GM19239 (cell line): ENCODE results near the gene OXCT2.
"Not testable (repeated sequence)": the region's sequence is repeated elsewhere in the genome, so short reads cannot be mapped to it uniquely, and the experiment has no call there.

Experiments
- DNase-seq: peaks from one replicate; pipeline ENCODE4 v3.0.0; 2011; ENCODE audit warnings: low spot score; ENCODE audit not compliant: insufficient read length
- FAIRE-seq: peaks from 2 replicates; lab custom pipeline; 2011; peaks lifted over from hg19 to GRCh38; lab: Jason Lieb, UNC

The OXCT2 gene

DNA sequence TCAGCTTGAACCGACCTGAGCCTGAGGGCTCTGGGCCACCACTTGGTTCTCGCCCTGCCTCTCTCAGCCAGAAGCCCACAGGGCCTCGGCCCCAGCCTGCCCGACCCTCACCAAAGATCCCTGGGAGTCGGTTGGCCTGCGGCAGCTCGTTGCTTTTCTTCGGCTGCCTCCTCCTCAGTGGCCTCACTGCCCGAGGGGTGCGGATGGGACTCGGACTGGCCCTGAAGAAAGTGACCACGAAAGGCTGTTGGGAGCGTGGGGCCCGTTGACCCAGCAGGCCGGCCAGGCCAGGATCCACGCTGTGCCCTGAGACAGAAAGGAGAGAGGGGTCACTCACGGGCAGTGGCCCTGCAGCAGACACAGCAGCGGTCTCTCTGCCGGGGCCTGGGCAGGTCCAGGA is 6.6 kb downstream of the OXCT2 start:
- FAIRE-seq, result not testable (repeated sequence)

DNA sequence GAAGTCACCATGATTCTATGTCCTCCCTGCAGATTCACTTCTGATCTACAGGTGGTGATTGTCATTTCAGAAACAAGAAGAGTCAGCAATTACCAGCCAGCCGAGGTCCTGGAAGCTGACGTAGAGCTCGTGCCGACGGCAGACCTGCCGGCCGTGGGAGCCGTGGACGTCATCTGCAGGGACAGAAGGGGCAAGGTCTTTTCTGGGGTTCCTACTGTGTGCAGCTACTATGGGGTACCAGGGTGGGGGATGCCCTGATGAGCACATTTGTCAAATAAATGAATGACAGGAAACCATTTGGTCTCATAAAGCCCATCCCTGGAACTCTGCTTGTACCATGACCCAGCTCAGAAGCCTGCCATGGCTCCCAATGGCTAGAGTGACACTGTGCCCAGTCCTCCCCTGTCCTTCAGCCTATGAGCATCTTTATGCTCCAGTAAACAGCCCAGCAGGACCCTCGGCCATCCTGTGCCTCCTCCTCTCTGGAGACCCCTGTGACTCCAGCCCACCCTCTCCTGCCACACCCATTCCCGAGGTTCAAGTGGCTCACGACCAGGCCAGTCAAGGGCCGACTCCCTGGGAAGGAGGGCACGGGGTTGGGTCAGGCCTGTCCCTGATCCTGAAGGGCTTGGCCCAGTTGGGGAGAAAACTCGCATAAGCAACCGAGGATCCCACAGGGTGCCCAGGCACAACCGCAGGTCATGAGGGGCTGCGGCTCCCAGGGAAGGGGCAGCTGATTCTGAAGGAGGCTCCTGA is 7.4 kb downstream of the OXCT2 start:
- DNase-seq, FAIRE-seq: not testable (repeated sequence)

More for the DNA sequence above, 6.6 kb downstream of the OXCT2 start:
- not testable (repeated sequence) for DNase-seq

DNA sequence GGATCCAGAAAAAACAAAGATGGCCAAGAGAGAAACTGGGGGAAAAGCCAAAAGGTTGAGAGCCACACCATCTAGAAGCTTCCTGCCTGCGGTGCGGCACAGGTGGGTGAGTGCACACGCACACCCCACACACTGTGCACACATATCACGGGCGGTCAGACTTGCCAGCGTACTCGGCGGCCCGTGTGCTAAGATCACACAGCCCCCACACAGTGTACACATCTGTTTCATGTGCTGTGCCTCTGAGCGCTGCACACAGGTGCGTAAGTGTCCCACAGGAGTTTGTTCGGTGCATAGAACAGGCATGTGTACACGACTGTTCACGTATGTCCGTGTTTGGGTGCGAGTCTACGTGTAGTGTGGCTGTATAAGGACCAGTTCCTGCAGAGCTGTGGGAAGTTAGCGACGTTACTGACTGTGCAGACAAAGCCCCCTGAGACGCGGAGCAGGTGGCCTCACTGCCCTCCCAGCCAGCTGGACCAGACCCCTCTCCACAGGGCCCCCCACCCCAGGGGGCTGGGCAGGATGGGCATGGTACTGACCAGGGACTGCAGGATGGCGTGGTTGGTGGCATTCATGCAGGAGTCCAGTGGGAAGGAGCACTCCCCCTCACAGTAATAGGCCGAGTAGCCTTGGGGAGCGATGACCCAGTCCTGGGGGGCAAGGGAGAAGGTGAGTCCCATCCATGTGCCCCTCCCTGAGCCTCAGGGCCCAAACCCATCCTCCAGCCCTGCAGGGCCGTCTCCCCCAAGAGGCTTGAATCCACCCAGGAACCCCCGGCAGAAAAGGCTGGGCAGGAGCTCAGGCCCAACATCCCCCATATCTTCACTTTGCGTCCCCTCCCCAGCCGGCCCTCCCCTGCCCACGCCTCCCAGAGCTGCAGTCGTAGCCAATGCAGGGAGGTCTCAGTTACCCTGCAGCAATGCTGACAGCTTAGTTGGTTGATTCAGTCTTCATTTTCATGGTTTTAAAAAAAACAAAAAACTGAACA is 8.3 kb downstream of the OXCT2 start:
- FAIRE-seq (no peak), DNase-seq (no peak)

- no peak for FAIRE-seq
- no peak for DNase-seq
These were observed 9.4 kb downstream of the OXCT2 start for GRCh38 chr1:39761557-39762260.

DNA sequence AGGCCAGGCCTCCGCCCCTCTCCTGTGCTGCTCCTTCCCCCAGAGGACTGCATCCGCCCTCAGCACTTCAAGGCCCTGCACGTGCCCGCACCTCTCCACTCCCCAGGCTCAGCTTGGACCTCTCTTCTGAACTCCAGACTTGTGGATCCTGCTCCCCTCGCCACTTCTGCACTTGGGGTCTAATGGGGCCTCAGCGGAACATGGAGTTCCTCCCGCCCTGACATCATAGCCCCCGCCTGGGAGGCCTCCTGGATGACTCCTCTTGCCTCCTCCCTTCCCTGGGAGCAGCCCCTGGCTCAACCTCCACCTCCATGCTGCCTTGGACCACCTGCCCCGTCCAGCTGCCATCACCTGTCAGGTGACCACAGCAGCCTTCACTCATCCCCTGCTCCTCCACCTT is 10.1 kb downstream of the OXCT2 start:
- DNase-seq (no peak), FAIRE-seq (no peak)

GRCh38 chr1:39760074-39761008 is 10.8 kb downstream of the OXCT2 start:
- DNase-seq, result no peak
- FAIRE-seq, result no peak

GRCh38 chr1:39759436-39759726 is 11.8 kb downstream of the OXCT2 start:
- DNase-seq, result no peak
- no peak for FAIRE-seq

DNA sequence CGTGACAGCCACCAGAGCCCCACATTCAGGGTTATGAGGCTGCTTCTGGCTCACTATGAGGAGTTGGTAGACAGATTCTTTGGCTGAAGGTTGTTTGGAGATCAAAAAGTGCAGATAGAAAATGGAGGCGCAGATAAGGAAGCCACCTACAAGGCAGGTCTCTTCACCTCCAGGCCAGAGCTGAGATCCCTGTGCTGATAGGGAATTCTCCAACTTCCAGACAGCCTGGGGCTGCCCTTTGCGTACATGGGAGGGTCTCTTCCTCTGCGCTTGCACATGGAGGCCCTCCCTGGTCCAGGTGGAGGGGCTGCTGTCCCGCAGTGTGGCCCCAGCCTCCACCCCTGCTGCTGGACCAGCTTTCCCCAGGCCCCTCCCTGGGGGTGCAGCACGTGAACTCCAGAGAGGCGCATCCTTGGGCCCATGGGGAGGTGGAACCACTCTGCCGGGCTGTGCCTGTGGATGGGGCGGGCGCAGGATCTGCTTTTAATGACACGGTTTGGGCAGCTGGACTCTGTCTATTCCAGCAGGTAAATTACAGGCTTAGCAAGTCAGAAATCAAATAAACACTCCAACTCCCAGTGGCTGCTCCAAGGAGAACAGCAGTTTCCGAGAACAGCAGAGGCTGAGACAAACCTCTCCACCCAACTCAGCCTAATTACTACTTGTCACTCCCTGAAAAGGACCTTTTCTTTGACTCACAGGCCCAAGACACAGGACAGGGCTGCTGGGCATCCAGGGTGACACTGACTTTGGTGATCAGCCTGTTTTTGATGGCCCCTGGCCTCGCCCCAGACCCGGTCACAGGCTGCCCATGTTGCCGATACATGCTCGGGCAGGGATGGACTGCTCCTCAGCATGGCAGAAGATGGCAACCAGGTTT is 12.4 kb downstream of the OXCT2 start:
- FAIRE-seq (no peak), DNase-seq (no peak)

DNA sequence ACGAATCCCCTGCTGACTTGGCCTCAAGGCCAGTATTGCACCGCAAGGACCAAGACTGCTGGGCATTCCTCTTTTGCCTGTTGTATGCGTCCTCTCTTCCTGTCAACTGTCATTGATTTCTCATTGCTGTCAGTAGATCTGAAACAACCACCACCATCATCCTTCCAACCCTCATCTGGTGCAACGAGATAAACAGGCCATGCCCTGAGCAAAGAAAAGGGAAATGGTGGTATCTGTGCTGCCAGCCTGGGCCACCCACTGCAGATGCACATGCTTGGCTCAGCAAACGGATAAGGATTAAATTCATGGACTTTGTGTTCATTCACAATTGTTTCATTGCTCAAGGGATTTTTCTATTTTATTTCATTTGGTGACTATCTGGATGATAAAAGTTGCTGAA is 13.6 kb downstream of the OXCT2 start:
- FAIRE-seq, result no peak
- DNase-seq, result no peak

- FAIRE-seq, result no peak
- no peak for DNase-seq
These were observed 15.0 kb downstream of the OXCT2 start for GRCh38 chr1:39755965-39756659.

- FAIRE-seq, result no peak
- DNase-seq, result no peak
These were observed 16.1 kb downstream of the OXCT2 start for GRCh38 chr1:39754906-39755504.

DNA sequence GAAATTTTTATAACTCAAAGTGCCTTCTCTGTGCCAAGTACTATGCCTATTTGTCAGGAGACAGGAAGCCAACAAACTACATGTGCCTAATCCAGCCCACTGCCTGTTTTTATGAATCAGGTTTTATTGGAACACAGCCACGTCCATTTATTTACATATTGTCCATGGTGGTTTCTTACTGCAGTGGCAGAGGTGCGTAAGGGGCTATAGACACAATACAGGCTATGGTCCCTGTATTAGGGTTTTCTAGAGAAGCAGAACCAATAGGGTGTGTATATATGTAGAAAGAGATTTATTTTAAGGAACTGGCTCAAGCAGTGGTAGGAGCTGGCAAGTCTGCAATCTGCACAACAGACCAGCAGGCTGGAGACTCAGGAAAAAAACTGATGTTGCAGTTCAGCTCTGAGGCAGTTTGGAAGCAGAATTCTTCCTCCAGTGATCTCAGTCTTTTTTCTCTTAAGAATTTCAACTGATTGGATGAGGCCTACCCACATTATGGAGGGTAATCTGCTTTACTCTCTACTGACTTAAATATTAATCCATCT is 17.1 kb downstream of the OXCT2 start:
- DNase-seq (no peak), FAIRE-seq (no peak)

- FAIRE-seq (no peak), DNase-seq (no peak)
These were observed 17.8 kb downstream of the OXCT2 start for GRCh38 chr1:39753132-39754025.

- FAIRE-seq, result no peak
- DNase-seq, result no peak
These were observed 18.4 kb downstream of the OXCT2 start for GRCh38 chr1:39752703-39753102.

DNA sequence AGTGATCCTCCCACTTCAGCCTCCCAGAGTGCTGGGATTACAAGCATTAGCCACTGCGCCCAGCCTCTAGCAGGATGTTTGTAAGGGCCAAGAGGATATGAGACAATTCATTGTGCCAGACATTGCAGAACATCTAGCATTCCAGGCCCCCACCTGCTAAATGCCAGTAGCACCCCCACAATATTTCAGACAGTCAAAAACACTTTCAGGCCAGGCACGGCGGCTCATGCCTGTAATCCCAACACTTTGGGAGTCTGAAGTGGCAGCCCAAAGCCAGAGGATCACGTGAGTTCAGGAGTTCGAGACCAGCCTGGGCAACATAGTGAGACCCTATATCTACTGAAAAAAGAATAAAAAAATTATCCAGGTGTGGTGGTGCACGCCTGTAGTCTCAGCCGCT is 19.6 kb downstream of the OXCT2 start:
- FAIRE-seq, result no peak
- DNase-seq, result no peak

DNA sequence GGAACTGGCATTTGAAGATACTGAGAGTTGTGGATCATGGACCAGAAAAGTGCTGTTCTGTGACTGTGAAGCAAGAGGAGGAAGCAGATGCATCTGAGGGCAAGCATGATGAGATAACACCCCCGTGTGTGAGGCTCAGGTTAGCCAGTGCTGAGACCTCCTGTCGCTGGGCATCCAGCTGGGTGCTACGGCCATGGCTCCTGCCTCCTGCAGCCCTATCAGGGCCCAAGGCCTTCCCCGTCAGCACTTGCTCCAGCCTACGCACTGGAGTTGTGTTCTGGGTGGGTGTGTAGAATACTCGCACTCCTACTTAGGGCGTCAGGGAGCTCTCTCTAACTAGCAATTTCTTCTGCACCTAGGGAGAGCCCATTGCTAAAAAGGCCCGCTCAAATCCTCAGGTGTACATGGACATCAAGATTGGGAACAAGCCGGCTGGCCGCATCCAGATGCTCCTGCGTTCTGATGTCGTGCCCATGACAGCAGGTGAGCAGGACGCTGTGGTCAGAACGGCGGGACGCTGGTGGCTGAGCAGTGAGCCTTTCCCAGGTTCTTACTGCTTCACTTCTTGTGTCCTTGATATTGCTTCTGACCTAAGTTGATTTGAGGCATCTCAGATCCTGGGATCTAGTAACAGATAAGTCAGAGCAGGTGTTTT is 26.0 kb downstream of the OXCT2 start:
- FAIRE-seq (no peak), DNase-seq (no peak)
